CD8-positive, alpha-beta memory T cell (primary cell): ENCODE measurements around the gene SPATA17. TPM values are rescaled to one million over a fixed set of nuclear protein-coding genes. Genes with fewer than 3 reads are reported as not detected.

Experiments
- CTCF ChIA-PET: fragments of 350-600 bp; sonication (Branson Sonifier 250); formaldehyde crosslinking; loops from one replicate; lab custom pipeline; 2021; ENCODE audit warnings: antibody characterized with exemption; lab: Charles Lee
- POLR2A ChIA-PET: fragments of 350-600 bp; sonication (Branson Sonifier 250); formaldehyde crosslinking; loops from one replicate; lab custom pipeline; 2021; ENCODE audit warnings: antibody characterized with exemption; lab: Charles Lee
- DNase-seq, 5 donors: peaks; one replicate each; pipeline versions ENCODE4 v3.0.0 to v3.0.0-alpha.2; 2020 to 2022; ENCODE audit warnings: mixed read lengths in 1 of 5
- H3K27ac ChIP-seq: one replicate; pipeline ENCODE4 v1.7.0; 2013; ENCODE audit warnings: low read depth, mild to moderate bottlenecking, low read length, moderate library complexity
- H3K27me3 ChIP-seq: 2 replicates; pipeline ENCODE4 v1.7.0; 2013; ENCODE audit warnings: low read length, mild to moderate bottlenecking; ENCODE audit not compliant: insufficient read depth, poor library complexity, severe bottlenecking
- H3K36me3 ChIP-seq: 2 replicates; pipeline ENCODE4 v1.7.0; 2013; ENCODE audit warnings: mild to moderate bottlenecking, low read length, moderate library complexity; ENCODE audit not compliant: insufficient read depth
- H3K4me1 ChIP-seq: 2 replicates; pipeline ENCODE4 v1.7.0; 2013; ENCODE audit warnings: mild to moderate bottlenecking, low read length, moderate library complexity; ENCODE audit not compliant: insufficient read depth
- H3K4me3 ChIP-seq: 2 replicates; pipeline ENCODE4 v1.7.0; 2013; ENCODE audit warnings: mild to moderate bottlenecking, low read length
- H3K9me3 ChIP-seq: 2 replicates; pipeline ENCODE4 v1.7.0; 2013; ENCODE audit warnings: mild to moderate bottlenecking, low read length
- H3K27ac Mint-ChIP-seq, 8 donors: one replicate each; pipeline ENCODE4 v1.8.0; 2020 to 2021; ENCODE audit warnings: mixed read lengths in 8 of 8, mild to moderate bottlenecking in 6 of 8, inconsistent platforms in 3 of 8, moderate library complexity in 3 of 8
- H3K27me3 Mint-ChIP-seq, 2 donors: one replicate each; pipeline ENCODE4 v1.8.0; 2020 to 2021; ENCODE audit warnings: mixed read lengths in 2 of 2, mild to moderate bottlenecking in 1 of 2, moderate library complexity in 1 of 2
- H3K36me3 Mint-ChIP-seq, 3 donors: one replicate each; pipeline ENCODE4 v1.8.0; 2020 to 2021; ENCODE audit warnings: mixed read lengths in 3 of 3, inconsistent platforms in 1 of 3, mild to moderate bottlenecking in 1 of 3
- H3K4me1 Mint-ChIP-seq, 3 donors: one replicate each; pipeline ENCODE4 v1.8.0; 2020 to 2021; ENCODE audit warnings: mixed read lengths in 3 of 3, inconsistent platforms in 1 of 3, mild to moderate bottlenecking in 1 of 3
- H3K4me3 Mint-ChIP-seq, 7 donors: one replicate each; pipeline ENCODE4 v1.8.0; 2020 to 2021; ENCODE audit warnings: mixed read lengths in 7 of 7, mild to moderate bottlenecking in 6 of 7, moderate library complexity in 4 of 7, inconsistent platforms in 2 of 7
- H3K9me3 Mint-ChIP-seq, 5 donors: one replicate each; pipeline ENCODE4 v1.8.0; 2020 to 2022; ENCODE audit warnings: mixed read lengths in 5 of 5, mild to moderate bottlenecking in 3 of 5, moderate library complexity in 2 of 5, inconsistent platforms in 1 of 5
- polyA plus RNA-seq: library from polyadenylated mRNA; unstranded; fragments of 300-500 nt; fragmentation: Illumina TruSeq; gene quantifications from one replicate; pipeline ENCODE4 v1.2.3, GENCODE V29; 2021
- total RNA-seq, 2 experiments: library from RNA; stranded (reverse); gene quantifications; one replicate each; pipeline ENCODE4 v1.2.3, GENCODE V29; 2021

SPATA17 gene
- total and polyA plus RNA-seq, 3 experiments from 2014 or later, result 0.33 TPM; not detected in 2

- no peaks in the 10 kb centered on the region for H3K9me3 ChIP-seq
- H3K4me1 Mint-ChIP-seq, result no peaks in the 10 kb centered on the region
- H3K27ac ChIP-seq, result no peak overlapping the region
- H3K9me3 Mint-ChIP-seq, result peaks cover 0 to 14% (median 0%) of the 10 kb centered on the region in 5 donors
- no peaks in the 10 kb centered on the region for H3K27me3 Mint-ChIP-seq
- ChIA-PET POLR2A (no interaction called here), CTCF (no interaction called here)
- no peak overlapping the region for H3K4me3 Mint-ChIP-seq
- H3K36me3 Mint-ChIP-seq, result no peaks in the 10 kb centered on the region
- H3K4me3 ChIP-seq, result no peak overlapping the region
- H3K36me3 ChIP-seq, result no peaks in the 10 kb centered on the region
- H3K4me1 ChIP-seq, result no peaks in the 10 kb centered on the region
- H3K27me3 ChIP-seq, result no peaks in the 10 kb centered on the region
- H3K27ac Mint-ChIP-seq, result no peak overlapping the region
- DNase-seq, result no peak
Measured at GRCh38 chr1:217867446-217867995, 236.4 kb downstream of the SPATA17 start.

- DNase-seq, result no peak
- no peaks in the 10 kb centered on the region for H3K36me3 ChIP-seq
- Mint-ChIP-seq H3K36me3 (no peaks in the 10 kb centered on the region), H3K27me3 (no peaks in the 10 kb centered on the region), H3K9me3 (peaks cover 0 to 9% (median 2%) of the 10 kb centered on the region in 5 donors), H3K27ac (no peak overlapping the region), H3K4me3 (no peak overlapping the region), H3K4me1 (no peaks in the 10 kb centered on the region)
- no peak overlapping the region for H3K4me3 ChIP-seq
- POLR2A ChIA-PET, result no interaction called here
- no peaks in the 10 kb centered on the region for H3K9me3 ChIP-seq
- no peak overlapping the region for H3K27ac ChIP-seq
- H3K4me1 ChIP-seq, result no peaks in the 10 kb centered on the region
- no peaks in the 10 kb centered on the region for H3K27me3 ChIP-seq
- CTCF ChIA-PET, result no interaction called here
Measured at GRCh38 chr1:217871955-217872354, 240.8 kb downstream of the SPATA17 start.

GRCh38 chr1:217875229-217875628, 244.1 kb downstream of the SPATA17 start:
- Histone ChIP-seq H3K4me1 (no peaks in the 10 kb centered on the region), H3K4me3 (no peak overlapping the region), H3K27ac (no peak overlapping the region), H3K36me3 (no peaks in the 10 kb centered on the region), H3K9me3 (no peaks in the 10 kb centered on the region), H3K27me3 (no peaks in the 10 kb centered on the region)
- H3K36me3 Mint-ChIP-seq, result no peaks in the 10 kb centered on the region
- no peak for DNase-seq
- ChIA-PET CTCF (no interaction called here), POLR2A (no interaction called here)
- H3K9me3 Mint-ChIP-seq, result peaks cover 0 to 12% (median 2%) of the 10 kb centered on the region in 5 donors
- no peak overlapping the region for H3K4me3 Mint-ChIP-seq
- H3K27ac Mint-ChIP-seq, result no peak overlapping the region
- H3K27me3 Mint-ChIP-seq, result no peaks in the 10 kb centered on the region
- no peaks in the 10 kb centered on the region for H3K4me1 Mint-ChIP-seq

- no peaks in the 10 kb centered on the region for H3K36me3 Mint-ChIP-seq
Measured at GRCh38 chr1:217876401-217876800, 245.3 kb downstream of the SPATA17 start.

GRCh38 chr1:217876896-217877295, 245.8 kb downstream of the SPATA17 start:
- Mint-ChIP-seq H3K27me3 (no peaks in the 10 kb centered on the region), H3K27ac (no peak overlapping the region), H3K36me3 (no peaks in the 10 kb centered on the region), H3K4me1 (no peaks in the 10 kb centered on the region), H3K9me3 (peaks cover 0 to 5% (median 2%) of the 10 kb centered on the region in 5 donors), H3K4me3 (no peak overlapping the region)
- ChIA-PET CTCF (no interaction called here), POLR2A (no interaction called here)
- no peaks in the 10 kb centered on the region for H3K4me1 ChIP-seq
- H3K4me3 ChIP-seq, result no peak overlapping the region
- H3K36me3 ChIP-seq, result no peaks in the 10 kb centered on the region
- DNase-seq, result no peak
- no peaks in the 10 kb centered on the region for H3K27me3 ChIP-seq
- H3K27ac ChIP-seq, result no peak overlapping the region
- no peaks in the 10 kb centered on the region for H3K9me3 ChIP-seq

More at GRCh38 chr1:217876401-217876800, 245.3 kb downstream of the SPATA17 start:
- H3K27me3 ChIP-seq, result no peaks in the 10 kb centered on the region
- DNase-seq, result no peak
- CTCF ChIA-PET, result no interaction called here
- Mint-ChIP-seq H3K4me1 (no peaks in the 10 kb centered on the region), H3K27ac (no peak overlapping the region), H3K4me3 (no peak overlapping the region), H3K9me3 (peaks cover 0 to 10% (median 2%) of the 10 kb centered on the region in 5 donors), H3K27me3 (no peaks in the 10 kb centered on the region)
- POLR2A ChIA-PET, result no interaction called here
- no peaks in the 10 kb centered on the region for H3K36me3 ChIP-seq
- no peaks in the 10 kb centered on the region for H3K9me3 ChIP-seq
- H3K27ac ChIP-seq, result no peak overlapping the region
- H3K4me3 ChIP-seq, result no peak overlapping the region
- no peaks in the 10 kb centered on the region for H3K4me1 ChIP-seq

- H3K36me3 Mint-ChIP-seq, result no peaks in the 10 kb centered on the region
- Histone ChIP-seq H3K4me1 (no peaks in the 10 kb centered on the region), H3K36me3 (no peaks in the 10 kb centered on the region), H3K4me3 (no peak overlapping the region), H3K9me3 (no peaks in the 10 kb centered on the region), H3K27me3 (no peaks in the 10 kb centered on the region), H3K27ac (no peak overlapping the region)
- H3K27ac Mint-ChIP-seq, result no peak overlapping the region
- peaks cover 0 to 7% (median 2%) of the 10 kb centered on the region in 5 donors for H3K9me3 Mint-ChIP-seq
- no peak for DNase-seq
- H3K27me3 Mint-ChIP-seq, result no peaks in the 10 kb centered on the region
- ChIA-PET POLR2A (no interaction called here), CTCF (no interaction called here)
- H3K4me1 Mint-ChIP-seq, result no peaks in the 10 kb centered on the region
- H3K4me3 Mint-ChIP-seq, result no peak overlapping the region
Measured at GRCh38 chr1:217881131-217881543, 250.0 kb downstream of the SPATA17 start.

GRCh38 chr1:217881607-217882332, 250.6 kb downstream of the SPATA17 start:
- Histone ChIP-seq H3K27ac (no peak overlapping the region), H3K4me1 (no peaks in the 10 kb centered on the region), H3K36me3 (no peaks in the 10 kb centered on the region), H3K4me3 (no peak overlapping the region), H3K9me3 (no peaks in the 10 kb centered on the region), H3K27me3 (no peaks in the 10 kb centered on the region)
- POLR2A ChIA-PET, result no interaction called here
- CTCF ChIA-PET, result no interaction called here
- no peak overlapping the region for H3K27ac Mint-ChIP-seq
- peaks cover 0 to 7% (median 2%) of the 10 kb centered on the region in 5 donors for H3K9me3 Mint-ChIP-seq
- no peaks in the 10 kb centered on the region for H3K36me3 Mint-ChIP-seq
- H3K27me3 Mint-ChIP-seq, result no peaks in the 10 kb centered on the region
- no peak for DNase-seq
- H3K4me3 Mint-ChIP-seq, result no peak overlapping the region
- H3K4me1 Mint-ChIP-seq, result no peaks in the 10 kb centered on the region

GRCh38 chr1:217885181-217885580, 254.0 kb downstream of the SPATA17 start:
- H3K27me3 Mint-ChIP-seq, result peaks cover 0 to 4% of the 10 kb centered on the region in 2 donors
- H3K4me3 Mint-ChIP-seq, result no peak overlapping the region
- ChIA-PET POLR2A (no interaction called here), CTCF (no interaction called here)
- peaks cover 2 to 11% (median 5%) of the 10 kb centered on the region in 5 donors for H3K9me3 Mint-ChIP-seq
- Histone ChIP-seq H3K27me3 (no peaks in the 10 kb centered on the region), H3K4me1 (no peaks in the 10 kb centered on the region), H3K4me3 (no peak overlapping the region), H3K9me3 (no peaks in the 10 kb centered on the region), H3K27ac (no peak overlapping the region), H3K36me3 (no peaks in the 10 kb centered on the region)
- H3K36me3 Mint-ChIP-seq, result no peaks in the 10 kb centered on the region
- no peaks in the 10 kb centered on the region for H3K4me1 Mint-ChIP-seq
- DNase-seq, result no peak
- no peak overlapping the region for H3K27ac Mint-ChIP-seq
